ENCODE data around the gene CCDC191.
A peak's percentile ranks its signal among the peaks of the same experiment; 100 is the strongest.

Gene CCDC191

DNA sequence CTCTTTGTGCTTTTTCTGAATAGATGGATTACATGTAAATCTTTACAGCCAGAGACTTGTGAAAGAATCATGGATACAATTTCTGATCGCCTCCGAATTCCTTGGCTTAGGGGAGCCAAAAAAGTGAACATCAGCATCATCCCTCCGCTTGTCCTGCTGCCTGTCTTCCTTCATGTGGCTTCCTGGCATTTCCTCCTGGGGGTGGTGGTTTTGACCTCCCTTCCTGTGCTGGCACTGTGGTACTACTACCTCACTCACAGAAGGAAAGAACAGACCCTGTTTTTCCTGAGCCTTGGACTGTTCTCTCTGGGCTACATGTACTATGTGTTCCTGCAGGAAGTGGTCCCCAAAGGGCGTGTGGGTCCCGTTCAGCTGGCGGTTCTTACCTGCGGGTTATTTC is 102.6 kb downstream of the CCDC191 start:
- TF ChIP-seq NFIC (IDR thresholded peaks at IDR 0.05) (no peak), YY1 (IDR thresholded peaks at IDR 0.05; ENCODE audit: low read depth) (no peak), TAF1 (IDR thresholded peaks at IDR 0.05; ENCODE audit: low read depth) (no peak), FOXM1 (IDR thresholded peaks at IDR 0.05; ENCODE audit: borderline replicate concordance, low read depth) (no peak), CREB1 (IDR thresholded peaks at IDR 0.05; ENCODE audit: low read depth) (no peak), CEBPB (IDR thresholded peaks at IDR 0.05) (no peak), RAD21 (IDR thresholded peaks at IDR 0.05; ENCODE audit: low read depth) (no peak), EGR1 (IDR thresholded peaks at IDR 0.05) (no peak), ZBTB7A (IDR thresholded peaks at IDR 0.05; ENCODE audit: low read depth) (no peak)
- TF ChIP-seq, protein P1, sequence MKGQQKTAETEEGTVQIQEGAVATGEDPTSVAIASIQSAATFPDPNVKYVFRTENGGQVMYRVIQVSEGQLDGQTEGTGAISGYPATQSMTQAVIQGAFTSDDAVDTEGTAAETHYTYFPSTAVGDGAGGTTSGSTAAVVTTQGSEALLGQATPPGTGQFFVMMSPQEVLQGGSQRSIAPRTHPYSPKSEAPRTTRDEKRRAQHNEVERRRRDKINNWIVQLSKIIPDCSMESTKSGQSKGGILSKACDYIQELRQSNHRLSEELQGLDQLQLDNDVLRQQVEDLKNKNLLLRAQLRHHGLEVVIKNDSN (IDR thresholded peaks at IDR 0.05), result no peak
- TF ChIP-seq, protein P2, sequence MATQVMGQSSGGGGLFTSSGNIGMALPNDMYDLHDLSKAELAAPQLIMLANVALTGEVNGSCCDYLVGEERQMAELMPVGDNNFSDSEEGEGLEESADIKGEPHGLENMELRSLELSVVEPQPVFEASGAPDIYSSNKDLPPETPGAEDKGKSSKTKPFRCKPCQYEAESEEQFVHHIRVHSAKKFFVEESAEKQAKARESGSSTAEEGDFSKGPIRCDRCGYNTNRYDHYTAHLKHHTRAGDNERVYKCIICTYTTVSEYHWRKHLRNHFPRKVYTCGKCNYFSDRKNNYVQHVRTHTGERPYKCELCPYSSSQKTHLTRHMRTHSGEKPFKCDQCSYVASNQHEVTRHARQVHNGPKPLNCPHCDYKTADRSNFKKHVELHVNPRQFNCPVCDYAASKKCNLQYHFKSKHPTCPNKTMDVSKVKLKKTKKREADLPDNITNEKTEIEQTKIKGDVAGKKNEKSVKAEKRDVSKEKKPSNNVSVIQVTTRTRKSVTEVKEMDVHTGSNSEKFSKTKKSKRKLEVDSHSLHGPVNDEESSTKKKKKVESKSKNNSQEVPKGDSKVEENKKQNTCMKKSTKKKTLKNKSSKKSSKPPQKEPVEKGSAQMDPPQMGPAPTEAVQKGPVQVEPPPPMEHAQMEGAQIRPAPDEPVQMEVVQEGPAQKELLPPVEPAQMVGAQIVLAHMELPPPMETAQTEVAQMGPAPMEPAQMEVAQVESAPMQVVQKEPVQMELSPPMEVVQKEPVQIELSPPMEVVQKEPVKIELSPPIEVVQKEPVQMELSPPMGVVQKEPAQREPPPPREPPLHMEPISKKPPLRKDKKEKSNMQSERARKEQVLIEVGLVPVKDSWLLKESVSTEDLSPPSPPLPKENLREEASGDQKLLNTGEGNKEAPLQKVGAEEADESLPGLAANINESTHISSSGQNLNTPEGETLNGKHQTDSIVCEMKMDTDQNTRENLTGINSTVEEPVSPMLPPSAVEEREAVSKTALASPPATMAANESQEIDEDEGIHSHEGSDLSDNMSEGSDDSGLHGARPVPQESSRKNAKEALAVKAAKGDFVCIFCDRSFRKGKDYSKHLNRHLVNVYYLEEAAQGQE (IDR thresholded peaks at IDR 0.05; ENCODE audit: low read depth), result no peak
- TF ChIP-seq, protein P3, sequence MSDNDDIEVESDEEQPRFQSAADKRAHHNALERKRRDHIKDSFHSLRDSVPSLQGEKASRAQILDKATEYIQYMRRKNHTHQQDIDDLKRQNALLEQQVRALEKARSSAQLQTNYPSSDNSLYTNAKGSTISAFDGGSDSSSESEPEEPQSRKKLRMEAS (IDR thresholded peaks at IDR 0.05), result no peak

DNA sequence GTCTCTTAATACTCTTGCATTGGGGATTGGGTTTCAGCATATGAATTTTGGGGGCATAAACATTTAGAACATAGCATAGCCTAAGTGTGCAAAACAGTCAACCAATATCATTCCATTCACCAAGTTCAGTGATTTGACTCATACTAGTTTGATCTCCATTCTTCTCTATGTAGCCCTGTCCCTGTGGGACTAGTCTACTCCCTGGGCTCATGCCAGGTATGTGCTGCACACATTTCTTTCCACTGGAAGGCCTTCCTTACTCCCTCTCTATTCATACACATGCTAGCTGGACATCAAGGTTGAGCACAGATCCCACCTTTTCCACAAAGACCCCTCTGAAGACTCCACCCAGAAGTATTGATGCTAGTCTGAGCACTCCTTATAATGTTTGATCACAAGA is 103.4 kb downstream of the CCDC191 start:
- TF ChIP-seq EP300 (IDR thresholded peaks at IDR 0.05; ENCODE audit: borderline replicate concordance), result no peak
- TF ChIP-seq, protein P3 (IDR thresholded peaks at IDR 0.05), result no peak
- no peak for TF ChIP-seq TAF1 (IDR thresholded peaks at IDR 0.05; ENCODE audit: low read depth)

DNA sequence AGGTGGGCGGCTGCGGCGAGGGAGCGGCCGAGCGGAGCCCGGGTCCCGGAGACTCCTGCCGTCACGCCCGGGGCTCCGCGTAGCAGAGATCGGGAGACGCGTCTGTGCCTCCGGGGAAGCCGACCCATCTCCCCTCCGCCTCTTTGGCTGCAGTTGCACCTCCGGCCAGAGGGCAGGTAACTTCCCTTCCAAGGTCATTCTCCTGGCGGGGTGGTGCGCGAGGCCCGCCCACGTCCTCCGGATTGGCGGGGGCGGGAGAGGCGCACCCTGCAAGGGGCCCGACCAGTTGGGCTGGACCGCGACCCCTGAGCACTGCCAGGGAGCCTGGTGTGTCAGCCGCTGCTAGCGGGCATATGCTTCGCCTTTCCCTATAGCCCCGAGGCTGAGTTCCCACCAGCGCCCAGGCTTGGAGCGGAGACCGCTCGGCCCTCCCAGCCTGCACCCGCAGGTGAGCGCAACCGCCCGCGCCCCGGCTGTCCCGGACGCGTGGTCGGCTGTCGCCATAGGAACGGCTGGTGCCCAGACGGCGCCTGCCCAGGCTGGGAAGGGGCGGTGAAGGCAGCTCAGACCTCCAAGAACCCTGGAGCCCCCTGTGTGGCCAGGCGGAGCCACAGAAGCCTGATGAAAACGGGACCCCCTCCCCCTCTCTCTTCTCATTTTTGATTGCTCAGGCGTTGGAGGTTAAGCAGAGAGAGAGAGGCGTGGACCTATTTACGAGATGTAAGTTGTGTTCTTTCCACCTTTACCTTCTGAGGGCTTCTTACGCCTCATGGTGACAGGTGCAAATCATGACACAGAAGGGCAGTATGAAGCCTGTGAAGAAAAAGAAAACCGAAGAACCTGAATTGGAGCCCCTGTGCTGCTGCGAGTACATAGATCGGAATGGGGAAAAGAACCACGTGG is 108.1 kb downstream of the CCDC191 start:
- TF ChIP-seq YY1 (IDR thresholded peaks at IDR 0.05; ENCODE audit: low read depth) (peak; percentile 30; the same call in 1 of the 2 replicates), NFIC (IDR thresholded peaks at IDR 0.05) (0 out of 2 replicates have a peak, but pooled peaks have one; percentile 9), CEBPB (IDR thresholded peaks at IDR 0.05) (no peak), TEAD4 (IDR thresholded peaks at IDR 0.05) (0 out of 2 replicates have a peak, but pooled peaks have one; percentile 5), EGR1 (IDR thresholded peaks at IDR 0.05) (peak; percentile 93), ZBTB7A (IDR thresholded peaks at IDR 0.05; ENCODE audit: low read depth) (peak; percentile 83)
- TF ChIP-seq, protein P3 (IDR thresholded peaks at IDR 0.05), result peak; percentile 25
- TF ChIP-seq, protein P2 (IDR thresholded peaks at IDR 0.05; ENCODE audit: low read depth), result no peak

DNA sequence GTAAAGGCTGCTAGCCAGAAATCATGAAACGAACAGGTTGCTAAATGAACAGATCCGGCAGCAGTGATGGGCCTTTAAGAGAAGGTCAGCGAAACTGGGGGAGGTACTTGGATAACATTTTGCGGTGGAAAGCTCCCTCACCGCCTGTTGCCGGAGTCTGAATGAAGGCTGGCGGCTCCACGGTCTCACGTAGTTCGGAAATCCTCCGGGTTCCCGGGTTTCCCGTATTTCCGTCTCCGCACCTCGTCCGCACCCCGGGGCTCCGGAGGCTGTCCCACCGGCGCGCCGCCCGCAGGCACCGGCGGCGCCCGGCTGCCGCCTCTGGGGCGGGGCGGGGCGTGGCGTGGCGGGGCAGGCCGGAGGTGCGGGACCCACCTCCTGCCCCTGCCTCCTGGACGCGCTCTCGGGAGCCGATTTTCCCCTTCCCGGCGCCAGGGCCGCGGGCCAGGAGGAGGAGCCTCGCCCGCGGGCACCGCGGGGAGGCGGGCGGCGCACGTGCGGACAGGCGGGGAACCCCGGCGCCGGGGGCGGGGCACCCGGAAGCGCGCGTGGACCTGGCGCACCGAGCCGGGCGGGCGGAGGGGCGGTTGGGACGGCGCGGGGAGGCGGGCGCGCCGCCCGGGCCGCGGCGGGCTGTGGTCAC is 108.8 kb downstream of the CCDC191 start, which contains the start of gene ZDHHC23:
Gene ZDHHC23 (plus strand): TSS at position 642 of the 643 bp plus-strand sequence. CDS start 790 bp downstream, outside the sequence.
- no peak; the same call in 1 of the 2 replicates for TF ChIP-seq EP300 (IDR thresholded peaks at IDR 0.05; ENCODE audit: borderline replicate concordance)
- TF ChIP-seq NFIC (IDR thresholded peaks at IDR 0.05), result peak; percentile 27; the same call in 1 of the 2 replicates
- TF ChIP-seq, protein P2 (IDR thresholded peaks at IDR 0.05; ENCODE audit: low read depth), result no peak
- TF ChIP-seq, protein P3 (IDR thresholded peaks at IDR 0.05), result peak; percentile 8; the same call in 1 of the 2 replicates
- peak; percentile 31; the same call in 1 of the 2 replicates for TF ChIP-seq TAF1 (IDR thresholded peaks at IDR 0.05; ENCODE audit: low read depth)
- no peak for TF ChIP-seq YY1 (IDR thresholded peaks at IDR 0.05; ENCODE audit: low read depth)
- TF ChIP-seq RAD21 (IDR thresholded peaks at IDR 0.05; ENCODE audit: low read depth), result no peak
- no peak for TF ChIP-seq ZBTB7A (IDR thresholded peaks at IDR 0.05; ENCODE audit: low read depth)

All from Ishikawa (cell line).